Mesendoderm (in vitro differentiated cells): ENCODE measurements around the gene SGTB.

Experiments used
- DNase-seq: peaks from one replicate; pipeline ENCODE4 v3.0.0; 2013
- H2AK5ac ChIP-seq: 2 replicates; pipeline ENCODE4 v1.6.1; 2013; ENCODE audit warnings: low read length, inconsistent platforms
- H2BK120ac ChIP-seq: 2 replicates; pipeline ENCODE4 v1.6.1; 2013; ENCODE audit warnings: low read depth, mild to moderate bottlenecking, low read length, moderate library complexity, mixed read lengths
- H2BK15ac ChIP-seq: replicated peaks from 2 replicates; pipeline ENCODE4 v1.6.1; 2013; ENCODE audit warnings: low read depth, mild to moderate bottlenecking, moderate library complexity
- H2BK5ac ChIP-seq: 2 replicates; pipeline ENCODE4 v1.6.1; 2013; ENCODE audit warnings: low read length, inconsistent platforms
- H3K18ac ChIP-seq: 2 replicates; pipeline ENCODE4 v1.6.1; 2013; ENCODE audit warnings: mild to moderate bottlenecking, low read length, mixed read lengths
- H3K23ac ChIP-seq: one replicate; pipeline ENCODE4 v1.6.1; 2013; ENCODE audit warnings: low read length
- H3K27ac ChIP-seq: 2 replicates; pipeline ENCODE4 v1.5.1; 2013; ENCODE audit warnings: low read depth, mild to moderate bottlenecking, inconsistent platforms, low read length, moderate library complexity
- H3K27me3 ChIP-seq: 2 replicates; pipeline ENCODE4 v1.6.1; 2013; ENCODE audit warnings: low read length, control low read depth, mild to moderate bottlenecking, inconsistent platforms; ENCODE audit not compliant: insufficient read depth, poor library complexity
- H3K36me3 ChIP-seq: 2 replicates; pipeline ENCODE4 v1.6.1; 2013; ENCODE audit warnings: low read length, inconsistent platforms; ENCODE audit not compliant: control insufficient read depth, insufficient read depth
- H3K4ac ChIP-seq: one replicate; pipeline ENCODE4 v1.6.1; 2013; ENCODE audit warnings: low read depth, mild to moderate bottlenecking, low read length, moderate library complexity
- H3K4me1 ChIP-seq: 2 replicates; pipeline ENCODE4 v1.6.1; 2013; ENCODE audit warnings: low read depth, low read length, inconsistent platforms; ENCODE audit not compliant: control insufficient read depth
- H3K4me2 ChIP-seq: 2 replicates; pipeline ENCODE4 v1.6.1; 2013; ENCODE audit warnings: low read length
- H3K4me3 ChIP-seq: 2 replicates; pipeline ENCODE4 v1.5.1; 2013; ENCODE audit warnings: mild to moderate bottlenecking, low read length
- H3K56ac ChIP-seq: one replicate; pipeline ENCODE4 v1.6.1; 2013; ENCODE audit warnings: low read length
- H3K79me1 ChIP-seq: 2 replicates; pipeline ENCODE4 v1.6.1; 2013; ENCODE audit warnings: low read length, inconsistent platforms
- H3K79me2 ChIP-seq: 2 replicates; pipeline ENCODE4 v1.6.1; 2013; ENCODE audit warnings: mild to moderate bottlenecking, low read length; ENCODE audit not compliant: control insufficient read depth, insufficient read depth
- H3K9ac ChIP-seq: 2 replicates; pipeline ENCODE4 v1.6.1; 2013; ENCODE audit warnings: low read length, inconsistent platforms
- H4K5ac ChIP-seq: one replicate; pipeline ENCODE4 v1.6.1; 2013; ENCODE audit warnings: low read length
- H4K8ac ChIP-seq: one replicate; pipeline ENCODE4 v1.6.1; 2013; ENCODE audit warnings: low read depth, mild to moderate bottlenecking, control low read depth, low read length, moderate library complexity
- WGBS: extraction: QIAGEN DNeasy Blood & Tissue Kit; methylation state at CpG from one replicate; pipeline ENCODE4 v1.1.7; 2013; ENCODE audit warnings: low lambda C conversion rate, missing lambda C conversion rate; ENCODE audit not compliant: insufficient coverage; ENCODE audit errors: extremely low coverage; 5-methylcytosine and 5-hydroxymethylcytosine counted together

The SGTB gene

DNA sequence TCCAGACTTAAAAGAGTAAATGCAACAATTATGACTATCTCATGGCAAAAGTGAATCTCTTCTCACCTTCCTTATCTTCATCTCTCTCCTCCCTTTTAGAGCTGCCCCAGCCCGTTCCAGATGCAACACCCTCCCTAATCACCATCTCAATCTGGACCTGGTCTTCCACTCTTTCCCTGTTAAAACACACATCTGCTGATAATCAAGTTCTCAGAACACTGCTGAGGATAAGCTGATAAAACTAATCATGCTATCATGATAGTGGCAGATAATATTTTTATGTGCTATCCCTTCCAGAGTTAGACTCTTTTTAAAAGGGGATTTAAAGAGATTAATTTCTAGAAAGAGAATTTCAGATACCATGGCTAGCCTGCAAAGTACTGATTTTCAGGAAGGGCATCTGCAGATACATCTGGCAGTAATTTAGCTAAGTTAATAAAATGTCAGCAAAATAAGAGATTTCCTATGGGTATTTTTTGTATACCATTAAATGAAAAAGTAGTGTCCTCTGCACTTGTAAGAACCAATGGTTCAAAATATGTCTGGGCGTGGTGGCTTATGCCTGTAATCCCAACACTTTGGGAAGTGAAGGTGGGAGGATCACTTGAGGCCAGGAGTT, 17.2 kb downstream of the SGTB start:
- Histone ChIP-seq H3K79me2 (no peaks in the 10 kb centered on the region), H3K4me1 (no peaks in the 10 kb centered on the region), H3K56ac (no peak overlapping the region), H2BK5ac (no peak overlapping the region), H3K27ac (no peak overlapping the region), H3K36me3 (no peaks in the 10 kb centered on the region), H2BK15ac (no peak overlapping the region), H3K9ac (no peak overlapping the region), H4K5ac (no peak overlapping the region), H3K4ac (no peak overlapping the region), H3K4me3 (no peak overlapping the region), H3K18ac (no peak overlapping the region), H3K27me3 (no peaks in the 10 kb centered on the region), H2BK120ac (no peak overlapping the region), H4K8ac (no peak overlapping the region), H3K23ac (no peak overlapping the region), H3K4me2 (no peak overlapping the region), H2AK5ac (no peak overlapping the region), H3K79me1 (no peaks in the 10 kb centered on the region)
- DNase-seq: peak; percentile 92
- WGBS: no CpG with 5 or more reads among the region's 2 CpGs

DNA sequence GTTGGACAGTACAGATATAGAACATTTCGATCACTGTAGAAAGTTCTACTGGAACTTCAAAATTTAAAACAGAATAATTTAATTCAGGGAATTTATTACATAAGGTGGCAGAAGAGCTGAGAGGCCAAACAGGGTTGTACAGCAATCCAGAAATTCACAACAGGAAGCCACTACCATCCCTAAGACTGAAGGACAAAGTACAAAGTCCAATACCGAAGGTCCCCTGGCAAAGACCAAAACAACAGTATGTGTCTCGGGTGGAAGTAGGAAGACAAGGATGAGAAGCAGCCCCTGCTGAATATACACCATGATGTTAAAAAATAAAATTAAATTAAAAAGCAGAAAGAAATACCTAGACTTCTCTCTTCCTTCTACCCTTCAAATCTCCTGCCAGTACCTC, 19.9 kb downstream of the SGTB start:
- no peaks in the 10 kb centered on the region for H3K79me1 ChIP-seq
- no peak overlapping the region for H2BK120ac ChIP-seq
- no peak overlapping the region for H3K18ac ChIP-seq
- WGBS: no CpG with 5 or more reads among the region's 3 CpGs
- H3K27me3 ChIP-seq: no peaks in the 10 kb centered on the region
- H4K8ac ChIP-seq: no peak overlapping the region
- no peak overlapping the region for H3K23ac ChIP-seq
- H3K27ac ChIP-seq: no peak overlapping the region
- no peak overlapping the region for H3K4me3 ChIP-seq
- H2BK5ac ChIP-seq: no peak overlapping the region
- H3K36me3 ChIP-seq: no peaks in the 10 kb centered on the region
- H2BK15ac ChIP-seq: no peak overlapping the region
- H4K5ac ChIP-seq: no peak overlapping the region
- DNase-seq: no peak
- H3K56ac ChIP-seq: no peak overlapping the region
- no peak overlapping the region for H3K4ac ChIP-seq
- no peak overlapping the region for H3K9ac ChIP-seq
- H3K4me2 ChIP-seq: no peak overlapping the region
- no peak overlapping the region for H2AK5ac ChIP-seq
- H3K79me2 ChIP-seq: no peaks in the 10 kb centered on the region
- H3K4me1 ChIP-seq: no peaks in the 10 kb centered on the region

DNA sequence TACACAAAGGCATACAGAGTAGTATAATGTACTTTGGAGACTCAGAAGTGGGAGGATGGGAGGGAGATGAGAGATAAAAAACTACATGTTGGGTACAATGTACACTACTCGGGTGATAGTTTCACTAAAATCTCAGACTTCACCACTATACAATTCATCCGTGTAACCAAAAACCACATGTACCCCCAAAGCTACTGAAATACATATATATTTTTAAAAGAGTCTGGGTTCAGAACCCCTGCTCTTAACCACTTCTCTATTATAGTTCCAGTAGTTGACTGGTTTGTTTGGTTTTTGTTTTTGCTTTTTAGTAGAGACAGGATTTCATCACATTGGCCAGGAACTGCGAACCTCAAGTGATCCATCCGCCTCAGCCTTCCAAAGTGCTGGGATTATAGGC, 22.6 kb downstream of the SGTB start:
- Histone ChIP-seq H3K4me3 (no peak overlapping the region), H3K4ac (no peak overlapping the region), H3K79me1 (no peaks in the 10 kb centered on the region), H3K27ac (no peak overlapping the region), H3K9ac (no peak overlapping the region), H2BK120ac (no peak overlapping the region), H3K4me1 (no peaks in the 10 kb centered on the region), H3K56ac (no peak overlapping the region), H3K79me2 (no peaks in the 10 kb centered on the region), H2BK5ac (no peak overlapping the region), H3K23ac (no peak overlapping the region), H3K18ac (no peak overlapping the region), H3K36me3 (no peaks in the 10 kb centered on the region), H3K27me3 (no peaks in the 10 kb centered on the region), H4K8ac (no peak overlapping the region), H2AK5ac (no peak overlapping the region), H3K4me2 (no peak overlapping the region), H2BK15ac (no peak overlapping the region), H4K5ac (no peak overlapping the region)
- DNase-seq: no peak
- WGBS: no CpG with 5 or more reads among the region's 4 CpGs

DNA sequence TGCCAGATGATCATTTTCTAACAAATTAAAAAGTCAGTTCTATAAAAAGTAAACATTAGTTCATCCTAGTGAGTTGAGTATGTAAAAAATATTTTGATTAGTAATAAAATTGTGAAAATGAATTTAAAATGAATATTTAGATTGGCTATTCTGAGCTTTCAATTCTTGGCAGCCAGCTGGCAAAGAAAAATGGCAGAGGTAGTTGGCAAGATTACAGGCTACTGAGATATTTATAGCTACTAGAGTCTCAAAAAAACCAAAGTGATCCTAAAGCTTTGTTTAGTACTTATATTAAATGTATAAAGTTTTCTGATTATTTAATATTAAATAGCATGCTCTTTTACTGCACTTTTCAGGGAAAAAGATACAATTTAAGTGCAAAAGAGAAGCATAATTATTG, 25.0 kb downstream of the SGTB start:
- H4K5ac ChIP-seq: no peak overlapping the region
- no peak overlapping the region for H3K4me2 ChIP-seq
- H3K36me3 ChIP-seq: no peaks in the 10 kb centered on the region
- H3K23ac ChIP-seq: no peak overlapping the region
- H3K79me2 ChIP-seq: no peaks in the 10 kb centered on the region
- H3K4me1 ChIP-seq: no peaks in the 10 kb centered on the region
- H4K8ac ChIP-seq: no peak overlapping the region
- no peak overlapping the region for H2BK120ac ChIP-seq
- no peak overlapping the region for H3K27ac ChIP-seq
- no peak overlapping the region for H2BK5ac ChIP-seq
- no peaks in the 10 kb centered on the region for H3K79me1 ChIP-seq
- H3K4me3 ChIP-seq: no peak overlapping the region
- no peak overlapping the region for H2AK5ac ChIP-seq
- H3K56ac ChIP-seq: no peak overlapping the region
- H3K4ac ChIP-seq: no peak overlapping the region
- no peak for DNase-seq
- H2BK15ac ChIP-seq: no peak overlapping the region
- no peaks in the 10 kb centered on the region for H3K27me3 ChIP-seq
- H3K18ac ChIP-seq: no peak overlapping the region
- H3K9ac ChIP-seq: no peak overlapping the region

DNA sequence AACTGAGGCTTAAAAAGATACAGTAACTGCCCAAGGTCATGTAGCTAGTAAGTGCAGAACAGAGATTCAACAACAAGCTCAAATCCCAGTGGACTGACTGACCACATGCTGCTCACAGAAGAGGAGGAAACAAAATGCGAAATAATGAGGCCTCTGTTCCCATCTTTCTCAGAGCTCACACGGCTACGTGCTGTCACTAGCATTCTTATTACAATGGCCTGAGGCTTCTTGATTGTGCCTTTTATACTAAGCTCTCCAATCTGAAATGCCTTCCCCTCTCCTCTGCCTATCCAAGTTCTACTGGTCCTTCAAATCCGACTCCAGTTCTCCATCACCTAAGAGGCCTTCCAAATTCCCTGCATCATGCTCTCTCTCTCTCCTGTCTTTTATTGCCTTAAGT, 26.0 kb downstream of the SGTB start:
- no CpG with 5 or more reads among the region's 4 CpGs for WGBS
- no peak overlapping the region for H3K9ac ChIP-seq
- H3K27ac ChIP-seq: no peak overlapping the region
- no peak overlapping the region for H3K23ac ChIP-seq
- H3K36me3 ChIP-seq: no peaks in the 10 kb centered on the region
- no peak overlapping the region for H3K56ac ChIP-seq
- H2AK5ac ChIP-seq: no peak overlapping the region
- no peak for DNase-seq
- no peak overlapping the region for H2BK5ac ChIP-seq
- H3K27me3 ChIP-seq: no peaks in the 10 kb centered on the region
- H3K79me2 ChIP-seq: no peaks in the 10 kb centered on the region
- no peak overlapping the region for H4K5ac ChIP-seq
- no peak overlapping the region for H2BK120ac ChIP-seq
- H3K4me2 ChIP-seq: no peak overlapping the region
- H3K4me3 ChIP-seq: no peak overlapping the region
- no peak overlapping the region for H4K8ac ChIP-seq
- H3K18ac ChIP-seq: no peak overlapping the region
- H3K4me1 ChIP-seq: no peaks in the 10 kb centered on the region
- H2BK15ac ChIP-seq: no peak overlapping the region
- H3K4ac ChIP-seq: no peak overlapping the region
- no peaks in the 10 kb centered on the region for H3K79me1 ChIP-seq

GRCh38 chr5:65695162-65695755, 26.6 kb downstream of the SGTB start:
- no peak overlapping the region for H2BK15ac ChIP-seq
- no peak overlapping the region for H3K4me3 ChIP-seq

More at GRCh38 chr5:65695162-65695755, 26.6 kb downstream of the SGTB start:
- Histone ChIP-seq H3K79me2 (no peaks in the 10 kb centered on the region), H2BK120ac (no peak overlapping the region), H3K4me2 (no peak overlapping the region), H3K18ac (no peak overlapping the region), H4K8ac (no peak overlapping the region), H3K4ac (no peak overlapping the region), H3K9ac (no peak overlapping the region), H3K79me1 (no peaks in the 10 kb centered on the region), H3K36me3 (no peaks in the 10 kb centered on the region), H4K5ac (no peak overlapping the region), H2BK5ac (no peak overlapping the region), H3K27me3 (no peaks in the 10 kb centered on the region), H3K27ac (no peak overlapping the region), H3K4me1 (no peaks in the 10 kb centered on the region), H2AK5ac (no peak overlapping the region), H3K56ac (no peak overlapping the region), H3K23ac (no peak overlapping the region)
- no peak for DNase-seq
- no CpG with 5 or more reads among the region's 4 CpGs for WGBS
